Uterus (tissue), 4 donors: ENCODE measurements around the gene SPTLC3. TPM values are rescaled to one million over a fixed set of nuclear protein-coding genes. Genes with fewer than 3 reads are reported as not detected.

ENCODE experiments used
- DNase-seq, 2 donors: peaks; one replicate each; pipeline ENCODE4 v3.0.0-alpha.2; 2019 to 2020
- H3K27ac ChIP-seq, 2 donors: fragments of 200-600 bp; sonication (generic); 1 replicate in 1 of 2; 2 replicates in 1 of 2; pipeline ENCODE4 v1.5.1; 2016 to 2018
- H3K27me3 ChIP-seq, 2 donors: fragments of 200-600 bp; sonication (generic); one replicate each; pipeline ENCODE4 v1.5.1; 2018 to 2019; ENCODE audit warnings: control low read depth in 1 of 2
- H3K36me3 ChIP-seq, 2 donors: fragments of 200-600 bp; sonication (generic); one replicate each; pipeline ENCODE4 v1.5.1; 2019; ENCODE audit warnings: control low read depth in 1 of 2
- H3K4me1 ChIP-seq, 2 donors: fragments of 200-600 bp; sonication (generic); one replicate each; pipeline ENCODE4 v1.5.1; 2018 to 2019; ENCODE audit warnings: control low read depth in 1 of 2
- H3K4me3 ChIP-seq, 2 donors: fragments of 200-600 bp; sonication (generic); 1 replicate in 1 of 2; 2 replicates in 1 of 2; pipeline ENCODE4 v1.5.1; 2018 to 2019; ENCODE audit warnings: mild to moderate bottlenecking in 1 of 2
- H3K9me3 ChIP-seq, 2 donors: fragments of 200-600 bp; sonication (generic); one replicate each; pipeline ENCODE4 v1.5.1; 2019; ENCODE audit warnings: control low read depth in 1 of 2
- POLR2A ChIP-seq, 2 donors: fragments of 450-650 bp; IDR thresholded peaks; one replicate each; pipeline ENCODE4 v1.6.1; 2016; ENCODE audit warnings: antibody characterized with exemption in 2 of 2, mild to moderate bottlenecking in 1 of 2, moderate library complexity in 1 of 2
- intact Hi-C: fragments of 100-400 bp; cut with DNase I; formaldehyde crosslinking; loops from one replicate; pipeline ENCODE4 v1.15.1; 2023; ENCODE audit warnings: low total_unique reads
- total RNA-seq, 4 donors: library from RNA; depleted of rRNA in 3 of 4; stranded (reverse); fragments of >200 nt in 3 of 4; gene quantifications; one replicate each; pipeline versions ENCODE4 v1.1.0 to v1.2.4, GENCODE V29; 2014 to 2023
- TF ChIP-seq, protein P1 (sequence below), 4 experiments: fragments of 200-600 bp in 2 of 4; fragments of 450-650 bp in 2 of 4; sonication (generic) in 2 of 4; IDR thresholded peaks; one replicate each; pipeline ENCODE4 v1.5.1; 2016 to 2019; ENCODE audit warnings: antibody characterized with exemption in 4 of 4, mild to moderate bottlenecking in 2 of 4, moderate library complexity in 1 of 4
- donor health status: DM: yes; HTN: yes; CAD: no.

The SPTLC3 gene
- total RNA-seq, 4 donors from 2014 or later, result 0.51 to 23.9 (median 4.5) TPM

DNA sequence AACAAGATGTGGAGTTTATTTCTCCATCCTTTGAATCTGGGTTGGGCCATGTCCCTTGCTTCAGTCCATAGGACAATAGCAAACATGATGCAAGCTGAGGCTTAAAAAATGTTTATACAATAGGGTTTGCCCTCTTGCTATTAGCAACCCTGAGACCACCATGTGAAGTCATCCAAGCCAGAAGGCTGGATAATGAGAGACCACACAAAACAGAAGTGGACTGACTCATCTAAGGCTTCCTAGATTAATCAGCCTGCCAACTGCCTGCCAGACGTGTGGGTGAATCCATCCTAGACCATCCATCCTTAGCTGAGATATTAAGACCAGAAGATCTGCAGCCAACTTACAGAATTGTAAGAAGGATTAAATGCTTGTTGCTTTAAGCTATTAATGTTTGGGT is 174.2 kb downstream of the SPTLC3 start:
- no peak overlapping the region for H3K4me3 ChIP-seq
- no peak for DNase-seq
- no peaks in the 10 kb centered on the region for H3K4me1 ChIP-seq
- intact Hi-C loops, result no loop called here
- no peak overlapping the region for H3K27ac ChIP-seq
- no peaks in the 10 kb centered on the region for H3K9me3 ChIP-seq
- H3K36me3 ChIP-seq, result no peaks in the 10 kb centered on the region
- TF ChIP-seq, protein P1, sequence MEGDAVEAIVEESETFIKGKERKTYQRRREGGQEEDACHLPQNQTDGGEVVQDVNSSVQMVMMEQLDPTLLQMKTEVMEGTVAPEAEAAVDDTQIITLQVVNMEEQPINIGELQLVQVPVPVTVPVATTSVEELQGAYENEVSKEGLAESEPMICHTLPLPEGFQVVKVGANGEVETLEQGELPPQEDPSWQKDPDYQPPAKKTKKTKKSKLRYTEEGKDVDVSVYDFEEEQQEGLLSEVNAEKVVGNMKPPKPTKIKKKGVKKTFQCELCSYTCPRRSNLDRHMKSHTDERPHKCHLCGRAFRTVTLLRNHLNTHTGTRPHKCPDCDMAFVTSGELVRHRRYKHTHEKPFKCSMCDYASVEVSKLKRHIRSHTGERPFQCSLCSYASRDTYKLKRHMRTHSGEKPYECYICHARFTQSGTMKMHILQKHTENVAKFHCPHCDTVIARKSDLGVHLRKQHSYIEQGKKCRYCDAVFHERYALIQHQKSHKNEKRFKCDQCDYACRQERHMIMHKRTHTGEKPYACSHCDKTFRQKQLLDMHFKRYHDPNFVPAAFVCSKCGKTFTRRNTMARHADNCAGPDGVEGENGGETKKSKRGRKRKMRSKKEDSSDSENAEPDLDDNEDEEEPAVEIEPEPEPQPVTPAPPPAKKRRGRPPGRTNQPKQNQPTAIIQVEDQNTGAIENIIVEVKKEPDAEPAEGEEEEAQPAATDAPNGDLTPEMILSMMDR (IDR thresholded peaks at IDR 0.05), result no peak
- no peak for TF ChIP-seq POLR2A (IDR thresholded peaks at IDR 0.05)
- H3K27me3 ChIP-seq, result no peaks in the 10 kb centered on the region

DNA sequence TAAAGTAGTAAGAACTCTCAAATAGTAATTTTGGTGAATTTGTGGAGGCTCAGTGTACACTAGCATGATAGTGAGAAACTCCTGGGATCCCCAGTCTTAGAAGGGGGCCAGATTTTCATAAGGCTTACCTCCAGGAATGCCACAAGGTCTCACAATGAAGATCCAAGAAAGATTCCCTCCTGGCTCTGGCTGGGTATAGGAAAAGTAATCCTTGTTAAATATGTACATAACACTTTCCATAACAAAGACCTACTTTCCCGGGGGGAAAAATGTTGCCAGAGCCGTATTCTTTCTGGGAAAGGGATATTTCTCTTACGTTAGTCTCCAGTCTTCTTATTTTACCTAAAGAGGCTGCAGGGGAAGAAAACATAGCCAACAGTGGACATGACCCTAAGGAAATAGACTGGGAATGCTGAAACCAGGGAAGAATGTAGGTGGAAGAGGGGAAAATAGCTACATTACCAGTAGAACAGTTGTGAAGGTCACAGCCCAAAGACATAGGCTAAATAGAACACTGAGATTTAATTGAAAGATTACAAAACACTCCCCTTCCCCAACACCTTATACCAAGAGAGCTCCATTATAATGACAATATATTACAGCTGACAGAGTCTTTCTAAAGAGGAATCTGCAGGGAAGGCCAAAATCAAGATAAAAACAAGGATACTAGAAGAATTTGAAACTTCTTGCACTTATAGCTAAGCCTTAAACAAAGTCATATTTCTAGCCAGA is 177.4 kb downstream of the SPTLC3 start:
- Histone ChIP-seq H3K4me3 (no peak overlapping the region), H3K4me1 (no peaks in the 10 kb centered on the region), H3K27ac (no peak overlapping the region), H3K36me3 (no peaks in the 10 kb centered on the region), H3K27me3 (no peaks in the 10 kb centered on the region), H3K9me3 (no peaks in the 10 kb centered on the region)
- TF ChIP-seq POLR2A (IDR thresholded peaks at IDR 0.05), result no peak
- TF ChIP-seq, protein P1 (IDR thresholded peaks at IDR 0.05), result no peak
- DNase-seq, result no peak
- intact Hi-C loops, result no loop called here

DNA sequence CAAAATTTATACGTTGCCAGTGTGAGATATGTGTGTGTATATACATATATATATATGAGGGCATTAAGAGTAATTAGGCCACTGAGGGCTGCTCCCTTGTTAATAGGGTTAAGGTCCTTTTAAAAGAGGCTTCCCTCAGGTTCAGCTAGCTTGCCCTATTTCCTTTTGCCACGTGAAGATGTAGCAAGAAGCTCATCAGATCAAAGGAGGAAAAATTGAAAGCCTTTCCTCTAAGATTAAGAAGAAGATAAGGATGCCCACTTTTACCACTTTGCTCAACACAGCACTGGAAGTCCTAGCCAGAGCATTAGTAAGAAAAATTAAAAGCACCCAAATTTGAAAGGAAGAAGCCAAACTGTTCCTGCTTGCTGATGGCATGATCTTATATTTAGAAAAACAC is 179.1 kb downstream of the SPTLC3 start:
- TF ChIP-seq, protein P1 (IDR thresholded peaks at IDR 0.05), result no peak
- no peak for TF ChIP-seq POLR2A (IDR thresholded peaks at IDR 0.05)
- no peak for DNase-seq
- H3K4me1 ChIP-seq, result no peaks in the 10 kb centered on the region
- H3K36me3 ChIP-seq, result no peaks in the 10 kb centered on the region
- no peaks in the 10 kb centered on the region for H3K27me3 ChIP-seq
- no peak overlapping the region for H3K27ac ChIP-seq
- no peak overlapping the region for H3K4me3 ChIP-seq
- intact Hi-C loops, result no loop called here
- no peaks in the 10 kb centered on the region for H3K9me3 ChIP-seq

DNA sequence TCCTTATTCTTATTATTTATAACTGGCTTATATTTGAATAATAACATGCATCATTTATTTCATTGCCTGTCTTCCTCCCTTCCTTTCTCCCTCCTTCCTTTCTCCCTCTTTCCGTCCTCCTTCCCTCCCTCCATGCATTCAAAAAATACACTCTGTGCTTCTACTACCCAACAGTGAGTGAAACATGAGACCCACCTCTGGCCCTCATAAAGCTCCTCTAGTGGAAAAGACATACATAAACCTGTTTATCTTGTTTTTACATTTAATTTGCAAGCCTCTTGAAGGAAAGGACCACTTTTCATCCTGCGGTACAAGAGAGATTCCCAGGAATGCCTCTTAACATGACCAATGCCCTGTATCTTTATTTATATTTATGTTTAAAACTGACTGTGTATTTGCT is 190.5 kb downstream of the SPTLC3 start:
- Histone ChIP-seq H3K4me3 (no peak overlapping the region), H3K36me3 (no peaks in the 10 kb centered on the region), H3K9me3 (no peaks in the 10 kb centered on the region), H3K4me1 (no peaks in the 10 kb centered on the region), H3K27ac (no peak overlapping the region), H3K27me3 (no peaks in the 10 kb centered on the region)
- intact Hi-C loops, result no loop called here
- TF ChIP-seq POLR2A (IDR thresholded peaks at IDR 0.05), result no peak
- TF ChIP-seq, protein P1 (IDR thresholded peaks at IDR 0.05), result no peak
- no peak for DNase-seq

DNA sequence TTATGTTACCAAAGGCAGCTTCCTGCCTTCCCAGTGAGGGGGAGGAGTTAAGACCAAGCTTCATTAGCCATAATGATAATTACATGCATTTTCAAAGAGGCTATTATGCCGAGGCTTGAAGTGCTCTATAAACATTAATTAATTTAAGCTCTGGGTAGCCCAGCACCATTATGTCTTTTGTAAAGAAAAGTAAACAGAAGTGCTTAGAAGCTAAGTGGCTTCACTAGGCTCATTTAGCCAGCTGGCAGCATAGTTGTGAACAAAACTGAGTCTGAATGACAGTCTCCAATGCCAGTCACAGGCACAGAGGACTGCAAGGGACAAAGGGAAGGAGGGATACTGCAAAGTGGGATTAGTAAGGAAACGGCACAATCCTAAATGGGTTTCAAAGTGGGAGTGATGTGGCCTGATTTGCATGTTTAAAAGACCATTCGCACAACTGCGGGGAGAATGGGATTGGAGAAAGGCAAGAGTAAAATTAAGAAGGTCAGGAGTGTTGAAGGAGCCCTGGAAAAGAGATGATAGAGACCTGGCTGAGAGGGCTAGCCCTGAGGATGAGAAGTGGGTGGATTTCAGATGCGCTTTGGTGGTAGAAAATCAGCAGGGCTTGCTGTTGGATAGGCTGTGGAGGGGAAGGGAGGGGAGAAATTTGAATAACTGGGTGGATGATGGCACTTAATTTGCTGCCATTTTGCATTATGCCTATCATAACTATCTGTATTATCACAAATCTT is 192.2 kb downstream of the SPTLC3 start:
- no peak for DNase-seq
- Histone ChIP-seq H3K4me1 (no peaks in the 10 kb centered on the region), H3K4me3 (no peak overlapping the region), H3K9me3 (no peaks in the 10 kb centered on the region), H3K27ac (no peak overlapping the region), H3K36me3 (no peaks in the 10 kb centered on the region), H3K27me3 (no peaks in the 10 kb centered on the region)
- intact Hi-C loops, result no loop called here
- TF ChIP-seq, protein P1 (IDR thresholded peaks at IDR 0.05), result no peak
- no peak for TF ChIP-seq POLR2A (IDR thresholded peaks at IDR 0.05)
